ENCODE results near the gene VAC14. TPM values are rescaled to one million over a fixed set of nuclear protein-coding genes. Genes with fewer than 3 reads are reported as not detected.

Gene VAC14
- total RNA-seq, 1 experiment from 2014 or later: 49.9 TPM

GRCh38 chr16:70728150-70728549 lies 72.8 kb downstream of the VAC14 start:
- Histone ChIP-seq H2BK5ac (ENCODE audit: insufficient read length, low read length) (no peak overlapping the region), H4K91ac (ENCODE audit: insufficient read length, low read depth, low read length) (no peak overlapping the region), H4K20me1 (ENCODE audit: control insufficient read depth, insufficient read depth, insufficient read length) (no peaks in the 10 kb centered on the region), H2BK12ac (ENCODE audit: insufficient read length, low read depth, low read length) (no peak overlapping the region), H2AK5ac (ENCODE audit: insufficient read length, low read length) (no peak overlapping the region), H3K9ac (ENCODE audit: extremely low read depth, insufficient read length, low read length) (no peak overlapping the region), H3K79me1 (ENCODE audit: insufficient read depth, low read depth, low read length, poor library complexity, severe bottlenecking) (no peaks in the 10 kb centered on the region), H3K27ac (ENCODE audit: insufficient read length, low read depth, low read length) (no peak overlapping the region), H3T11ph (ENCODE audit: low read length) (no peak overlapping the region), H3K4ac (ENCODE audit: low read depth, low read length) (no peak overlapping the region), H2BK15ac (ENCODE audit: low read depth, low read length) (no peak overlapping the region), H2BK120ac (ENCODE audit: low read depth, low read length, poor library complexity, severe bottlenecking) (no peak overlapping the region), H4K8ac (replicated peaks; ENCODE audit: insufficient read length, low read depth, low read length) (no peak overlapping the region), H3K4me2 (ENCODE audit: insufficient read depth, insufficient read length, low read length) (no peak overlapping the region), H3K79me2 (ENCODE audit: insufficient read depth, low read length) (no peaks in the 10 kb centered on the region), H3K9me3 (ENCODE audit: control insufficient read depth, low read depth, low read length) (no peaks in the 10 kb centered on the region), H3K4me1 (ENCODE audit: insufficient read depth, low read length) (no peaks in the 10 kb centered on the region), H3K23me2 (ENCODE audit: insufficient read length, low read depth, low read length, poor library complexity, severe bottlenecking) (no peaks in the 10 kb centered on the region), H3K27me3 (ENCODE audit: insufficient read depth, low read length) (no peaks in the 10 kb centered on the region), H3K18ac (ENCODE audit: insufficient read length, low read depth, low read length) (no peak overlapping the region), H2BK20ac (ENCODE audit: low read depth, low read length, poor library complexity, severe bottlenecking) (no peak overlapping the region), H2AFZ (ENCODE audit: low read length) (no peak overlapping the region), H3K23ac (ENCODE audit: insufficient read length, low read depth, low read length) (no peak overlapping the region), H3K14ac (ENCODE audit: insufficient read depth, low read length) (no peak overlapping the region), H3K56ac (ENCODE audit: insufficient read length, low read depth, low read length) (no peak overlapping the region), H4K5ac (ENCODE audit: insufficient read length, low read depth, low read length) (no peak overlapping the region)
- H3K4me1 Mint-ChIP-seq: peaks cover 4 to 18% of the 10 kb centered on the region in 2 experiments; a peak in 3 of 4 replicates
- TF ChIP-seq CTCF (conservative IDR thresholded peaks at IDR 0.05): no peak
- DNase-seq: no peak
- no peak overlapping the region for H3K27ac Mint-ChIP-seq
- H3K27me3 Mint-ChIP-seq (ENCODE audit: low read depth): no peaks in the 10 kb centered on the region
- H3K4me3 Mint-ChIP-seq: no peak overlapping the region
- peaks cover 4 to 31% (median 20%) of the 10 kb centered on the region in 3 experiments for H3K36me3 Mint-ChIP-seq (ENCODE audit: insufficient read depth in 1 of 3, low read depth in 3 of 3)
- WGBS (ENCODE audit: extremely low coverage, insufficient read length, low lambda C conversion rate): no CpG with 5 or more reads among the region's 9 CpGs
- H3K9me3 Mint-ChIP-seq: no peaks in the 10 kb centered on the region
